HG03342 (cell line): Measurements from ENCODE around the gene IL10RA.
"Not testable (repeated sequence)": the region's sequence is repeated elsewhere in the genome, so short reads cannot be mapped to it uniquely, and the experiment has no call there.

ENCODE experiments used
- ATAC-seq: cut with Tn5 transposase; IDR thresholded peaks from one replicate; pipeline ENCODE4 v1.9.1; 2021; ENCODE audit warnings: mild to moderate bottlenecking, moderate library complexity; ENCODE audit not compliant: unreplicated experiment

The IL10RA gene

DNA sequence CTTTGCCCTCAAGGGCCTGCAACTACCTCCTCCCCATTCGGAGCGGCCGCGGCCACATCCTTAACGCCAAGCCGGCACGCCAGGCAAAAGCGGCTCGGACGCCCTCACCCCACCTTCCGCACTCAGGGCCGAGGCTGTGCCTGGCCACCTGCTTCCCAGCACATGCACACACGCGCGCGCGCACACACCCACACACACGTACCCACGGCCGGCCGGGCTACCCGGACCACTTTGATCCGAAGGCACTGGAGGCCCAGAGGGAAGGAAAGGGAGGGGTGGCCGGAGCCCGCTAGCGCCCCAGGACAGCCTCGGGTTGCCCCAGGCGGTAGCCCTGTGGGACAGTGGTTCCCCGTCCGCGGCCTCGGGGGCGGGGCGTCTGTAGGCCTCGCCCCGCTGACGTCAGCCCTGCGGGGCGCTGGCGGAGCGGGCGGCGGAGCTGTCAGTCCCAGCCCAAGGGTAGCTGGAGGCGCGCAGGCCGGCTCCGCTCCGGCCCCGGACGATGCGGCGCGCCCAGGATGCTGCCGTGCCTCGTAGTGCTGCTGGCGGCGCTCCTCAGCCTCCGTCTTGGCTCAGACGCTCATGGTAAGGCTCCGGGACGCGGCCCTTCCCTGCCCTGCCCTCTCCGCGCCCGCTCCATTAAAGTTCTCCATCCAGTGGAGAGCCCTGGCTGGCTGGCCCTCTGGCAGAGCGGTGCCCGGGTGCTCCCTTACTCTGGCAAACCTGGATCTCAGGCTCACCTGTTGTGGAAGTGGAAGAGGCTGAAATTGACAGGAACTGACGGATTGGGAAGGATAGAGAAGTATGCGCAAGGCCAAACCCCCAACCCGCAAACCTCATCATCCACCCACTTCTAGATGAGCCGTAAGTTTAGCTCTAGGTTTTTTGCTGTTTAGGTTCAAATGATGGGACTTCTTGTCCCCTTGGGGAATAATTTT lies at the start of gene IL10RA:
IL10RA (plus strand) TSS at position 442 of the 935 bp plus-strand sequence; CDS start at position 516, 74 bp downstream.
- ATAC-seq = peak; percentile 87

DNA sequence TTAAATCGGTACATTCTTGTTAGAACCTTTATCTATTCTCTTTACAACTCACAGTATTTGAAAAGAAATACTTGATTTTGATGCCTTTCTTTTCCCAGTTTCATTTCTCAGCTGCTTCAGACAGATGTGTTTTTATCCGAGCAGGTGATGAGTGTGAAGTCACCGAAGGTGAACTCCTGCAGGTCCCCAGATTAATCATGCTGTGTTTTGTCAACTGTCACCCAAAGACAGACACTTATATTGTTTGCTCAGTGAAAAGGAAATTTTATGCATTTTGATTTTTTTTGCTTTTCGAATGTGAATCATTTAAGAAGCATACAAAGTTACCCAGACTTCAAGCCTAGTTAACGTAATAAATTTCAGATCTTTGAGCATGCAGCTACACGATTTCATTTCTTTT lies 49.2 kb upstream of the IL10RA start:
- no peak for ATAC-seq

DNA sequence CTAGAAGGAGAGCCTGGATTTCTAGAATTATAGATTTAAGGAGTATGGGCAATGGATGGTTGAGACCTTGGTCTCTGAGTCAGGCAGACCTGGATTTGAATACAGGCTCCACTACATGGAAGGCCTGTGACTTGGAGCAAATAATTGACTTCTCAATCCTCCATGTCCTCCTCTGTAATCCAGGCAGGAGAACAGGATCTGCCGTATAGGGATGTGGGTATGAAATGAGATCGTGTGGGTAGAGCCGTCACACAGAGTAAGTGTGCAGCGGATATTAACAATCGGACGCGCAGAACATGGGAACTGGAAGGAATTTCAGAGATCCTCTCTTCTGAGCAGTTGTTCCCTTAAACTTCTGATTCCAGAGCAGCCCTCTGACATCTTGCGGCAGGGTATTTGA lies 45.5 kb upstream of the IL10RA start:
- ATAC-seq = no peak

DNA sequence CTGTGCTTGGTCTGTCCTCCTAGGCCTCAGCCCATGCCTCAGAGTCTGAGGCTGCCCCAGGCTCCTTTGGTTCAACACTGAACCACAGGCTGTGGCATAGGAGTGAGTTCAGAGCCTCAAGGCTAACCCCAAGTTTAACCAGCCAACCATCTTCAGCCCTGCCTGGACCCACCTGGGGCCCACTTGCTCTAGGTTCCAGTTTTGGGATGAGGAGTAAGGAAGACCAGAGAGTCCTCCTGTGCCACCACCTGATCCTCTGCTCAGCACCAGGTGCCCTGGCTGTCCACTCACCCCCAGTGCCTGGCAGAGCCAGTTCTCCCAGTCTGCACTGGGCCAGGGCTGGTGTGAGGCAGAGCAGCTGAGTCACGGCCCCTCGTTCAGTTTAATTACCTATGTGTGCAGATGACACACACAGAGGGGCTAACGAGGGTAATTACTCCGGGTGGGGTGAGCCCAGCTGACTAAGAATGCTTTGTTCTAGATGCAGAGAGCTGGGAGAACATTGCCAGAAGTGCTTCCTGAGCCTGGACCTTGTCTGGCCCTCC lies 45.0 kb upstream of the IL10RA start:
- ATAC-seq = no peak

DNA sequence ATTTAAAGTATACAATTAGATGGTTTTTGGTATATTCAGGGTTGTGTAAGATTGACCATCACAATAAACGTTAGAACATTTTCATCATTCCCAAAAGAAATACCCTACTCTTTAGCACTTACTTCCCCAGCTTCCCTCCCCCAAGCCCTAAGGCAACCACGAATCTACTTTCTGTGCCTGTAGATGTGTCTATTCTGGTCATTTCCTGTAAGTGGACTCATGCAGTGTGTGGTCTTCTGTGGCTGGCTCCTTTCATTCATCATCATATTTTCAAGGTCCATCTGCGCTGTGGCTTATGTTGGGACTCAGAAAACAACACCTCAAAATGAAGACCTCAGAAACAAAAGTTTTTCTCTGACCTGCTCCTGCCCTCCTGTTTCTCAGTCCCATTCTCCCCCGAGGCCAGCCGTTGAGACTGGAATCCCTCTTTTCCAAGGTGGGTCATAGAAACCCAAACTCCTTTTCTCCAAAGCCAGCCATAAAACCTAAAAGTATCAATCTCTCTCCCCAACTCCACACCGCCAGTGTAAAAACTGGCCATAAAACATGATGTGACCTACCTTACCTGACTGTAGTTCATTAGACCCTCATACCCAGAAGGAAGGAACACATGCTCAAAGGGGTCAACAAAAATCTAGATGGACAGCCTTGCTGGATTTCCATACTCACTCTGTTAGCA lies 44.1 kb upstream of the IL10RA start:
- no peak for ATAC-seq

DNA sequence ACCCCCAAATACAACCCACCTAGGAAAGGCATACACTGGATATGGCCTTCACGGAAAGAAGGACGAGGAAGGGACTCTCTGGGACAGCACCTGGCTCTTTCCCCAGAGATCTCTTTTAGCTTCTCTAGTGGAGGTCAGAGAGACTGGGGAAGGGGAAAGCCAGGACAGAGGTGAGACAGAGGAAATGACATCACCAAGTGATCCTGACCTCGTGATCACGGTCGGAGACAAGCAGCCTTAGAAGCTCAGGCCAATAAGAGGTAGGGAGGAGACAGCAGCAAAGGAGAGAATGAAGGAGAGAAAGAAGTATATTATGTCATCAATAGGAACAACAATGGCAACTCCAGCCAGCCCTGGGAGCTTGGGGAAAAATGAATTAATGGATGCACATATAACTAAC lies 41.6 kb upstream of the IL10RA start:
- ATAC-seq = no peak

DNA sequence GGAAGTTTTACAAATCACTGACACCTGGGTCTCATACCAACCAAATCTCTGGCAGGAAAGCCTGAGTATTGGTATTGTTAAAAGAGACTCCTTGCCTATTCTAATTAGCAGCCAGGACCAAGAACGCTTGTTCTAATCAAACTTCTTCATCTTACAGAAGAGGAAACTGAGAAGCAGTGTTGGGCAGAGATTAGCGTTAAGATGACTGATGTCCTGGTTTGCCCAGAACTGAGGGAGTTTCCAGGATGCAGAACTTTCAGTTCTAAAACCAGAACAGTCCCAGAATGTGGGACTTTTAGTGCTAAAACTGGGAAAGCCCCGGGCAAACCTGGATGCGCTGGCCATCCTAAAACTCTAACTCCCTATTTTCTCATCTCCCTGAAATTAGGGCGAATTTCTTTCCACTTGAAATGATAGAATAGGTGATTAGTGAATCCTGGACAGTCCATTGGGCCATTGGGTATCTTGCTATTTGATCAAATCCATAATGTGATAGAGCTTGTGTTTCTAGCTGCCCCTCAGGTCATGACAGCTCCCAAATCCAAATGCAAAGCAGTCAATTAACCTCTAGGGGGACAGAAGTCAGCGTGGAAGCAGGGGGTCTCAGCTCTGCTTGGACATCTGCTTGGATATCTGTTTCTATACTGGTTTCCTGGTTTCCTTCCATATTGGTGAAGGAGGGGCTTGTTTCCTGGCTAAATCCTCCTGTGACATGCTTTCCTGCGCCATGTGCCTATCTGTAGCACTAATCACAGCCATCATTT lies 41.0 kb upstream of the IL10RA start:
- ATAC-seq = no peak

DNA sequence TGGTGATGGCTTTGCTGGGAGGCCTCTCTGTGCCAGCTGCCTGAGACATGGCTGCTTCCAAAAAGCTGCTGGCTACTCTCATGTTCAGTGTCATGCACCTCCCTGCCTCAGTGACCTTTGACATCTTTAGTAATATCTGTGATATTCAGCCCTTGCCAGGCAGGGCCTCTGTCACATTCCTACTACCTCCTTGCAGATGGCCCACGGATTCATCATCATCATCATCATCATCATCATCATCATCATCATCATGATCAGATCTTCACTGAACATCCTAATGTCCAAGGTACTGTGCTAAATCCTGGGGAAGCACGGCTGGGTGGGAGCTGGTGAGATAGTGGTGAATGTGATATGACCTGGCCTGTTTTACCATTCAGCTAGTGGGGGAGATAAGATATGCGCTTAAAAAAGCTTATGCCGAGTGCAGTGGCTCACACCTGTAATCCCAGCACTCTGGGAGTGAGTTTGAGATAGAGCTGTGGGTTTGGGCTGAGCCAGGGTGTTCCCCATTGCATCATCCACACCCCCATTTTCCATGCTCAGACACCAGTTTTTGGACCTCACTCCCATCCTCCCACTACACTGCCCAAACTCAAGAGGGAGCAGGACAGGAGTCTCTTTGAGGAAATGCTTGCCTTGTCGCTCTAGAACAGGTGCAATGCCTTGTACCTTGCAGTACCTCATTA lies 39.9 kb upstream of the IL10RA start:
- no peak for ATAC-seq

DNA sequence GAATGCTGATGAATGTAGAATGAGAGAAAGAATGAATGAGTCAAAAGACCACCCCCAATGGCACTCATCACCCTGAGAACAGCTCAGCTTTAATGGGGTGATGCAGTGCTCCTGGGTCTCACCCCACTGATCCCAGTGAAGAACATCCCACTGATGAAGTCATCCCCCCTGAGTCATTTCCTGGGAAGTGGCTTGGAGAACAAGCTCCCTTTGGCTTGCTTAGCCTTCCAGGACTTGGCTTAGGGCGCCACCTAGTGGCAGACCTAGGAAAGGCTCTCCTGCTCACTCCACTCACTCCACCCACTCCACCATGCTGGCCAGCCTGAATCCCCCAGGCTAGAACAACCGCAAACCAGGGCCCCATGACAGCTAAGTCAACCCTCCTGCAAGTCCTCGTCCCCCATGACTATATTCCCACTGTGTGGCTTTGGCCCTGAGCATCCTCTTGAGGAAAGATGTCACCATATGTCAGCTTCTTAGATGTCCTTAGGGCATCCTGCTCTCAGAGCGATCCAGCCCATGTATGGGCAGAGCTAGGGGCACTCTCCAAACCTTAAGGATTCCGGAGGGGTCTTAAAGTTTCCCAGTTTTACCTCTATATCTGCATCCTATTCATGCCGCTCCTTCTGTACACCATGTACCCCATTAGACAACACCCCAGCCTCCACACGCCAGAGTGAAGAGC lies 39.2 kb upstream of the IL10RA start:
- ATAC-seq = peak; percentile 42

DNA sequence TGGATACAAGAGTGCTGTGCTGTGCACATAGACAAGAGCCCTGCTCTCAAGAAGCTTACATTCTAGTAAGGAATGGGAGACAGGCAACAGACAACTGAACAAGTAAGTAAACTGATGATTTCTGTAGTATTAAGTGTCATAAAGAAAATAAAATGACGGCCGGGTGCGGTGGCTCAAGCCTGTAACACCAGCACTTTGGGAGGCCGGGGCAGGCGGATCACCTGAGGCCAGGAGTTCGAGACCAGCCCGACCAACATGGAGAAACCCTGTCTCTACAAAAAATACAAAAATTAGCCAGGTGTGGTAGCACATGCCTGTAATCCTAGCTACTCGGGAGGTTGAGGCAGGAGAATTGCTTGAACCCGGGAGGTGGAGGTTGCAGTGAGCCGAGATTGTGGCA lies 38.4 kb upstream of the IL10RA start:
- not testable (repeated sequence) for ATAC-seq

DNA sequence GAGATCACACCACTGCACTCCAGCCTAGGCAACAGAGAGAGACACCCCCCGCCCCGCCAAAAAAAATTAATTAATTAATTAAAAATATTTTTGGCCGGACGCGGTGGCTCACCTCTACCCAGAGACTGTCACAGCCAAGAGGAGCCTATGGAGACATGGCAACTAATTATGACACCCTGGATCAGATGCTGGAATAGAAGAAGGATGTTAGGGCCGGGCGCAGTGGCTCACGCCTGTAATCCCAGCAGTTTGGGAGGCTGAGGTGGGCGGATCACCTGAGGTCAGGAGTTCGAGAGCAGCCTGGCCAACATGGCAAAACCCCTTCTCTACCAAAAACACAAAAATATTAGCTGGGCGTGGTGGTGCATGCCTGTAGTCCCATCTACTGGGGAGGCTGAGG lies 37.7 kb upstream of the IL10RA start:
- not testable (repeated sequence) for ATAC-seq

DNA sequence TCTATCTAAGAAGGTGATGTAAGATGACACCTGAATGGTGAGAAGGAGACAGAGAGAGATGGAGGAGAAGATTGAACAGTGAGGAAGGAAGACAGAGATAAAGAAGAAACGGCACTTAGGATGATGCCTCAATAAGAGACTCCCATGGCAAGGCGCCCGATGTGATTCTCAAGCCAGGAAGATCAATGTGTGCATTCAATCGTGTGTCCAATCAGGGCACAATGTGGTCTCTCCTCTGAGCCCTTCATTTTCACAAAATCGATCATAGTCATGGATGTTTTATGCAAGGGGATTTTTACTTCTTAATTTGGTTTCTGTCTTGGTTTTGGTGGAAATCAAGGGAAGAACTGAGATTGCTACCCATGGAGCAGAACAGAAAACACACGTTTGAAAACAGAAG lies 37.1 kb upstream of the IL10RA start:
- ATAC-seq = no peak

DNA sequence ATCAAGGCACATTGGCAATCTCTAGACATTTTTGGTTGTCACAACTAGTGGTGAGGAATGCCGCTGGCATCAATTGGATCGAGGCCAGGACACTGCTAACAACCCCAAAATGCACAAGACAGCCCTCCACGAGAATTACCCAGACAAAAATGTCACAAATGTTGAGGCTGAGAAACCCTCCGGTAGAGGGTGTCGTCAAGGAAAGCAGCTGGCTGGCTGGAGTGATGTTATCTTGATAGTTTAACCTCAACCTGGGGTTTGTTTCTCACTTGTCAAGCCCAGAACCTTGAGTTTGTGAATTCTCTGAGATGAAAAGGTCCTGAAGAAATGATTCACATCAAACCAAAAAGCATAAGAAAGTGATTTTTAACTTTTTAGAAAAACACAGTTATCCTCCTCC lies 35.9 kb upstream of the IL10RA start:
- ATAC-seq = no peak

DNA sequence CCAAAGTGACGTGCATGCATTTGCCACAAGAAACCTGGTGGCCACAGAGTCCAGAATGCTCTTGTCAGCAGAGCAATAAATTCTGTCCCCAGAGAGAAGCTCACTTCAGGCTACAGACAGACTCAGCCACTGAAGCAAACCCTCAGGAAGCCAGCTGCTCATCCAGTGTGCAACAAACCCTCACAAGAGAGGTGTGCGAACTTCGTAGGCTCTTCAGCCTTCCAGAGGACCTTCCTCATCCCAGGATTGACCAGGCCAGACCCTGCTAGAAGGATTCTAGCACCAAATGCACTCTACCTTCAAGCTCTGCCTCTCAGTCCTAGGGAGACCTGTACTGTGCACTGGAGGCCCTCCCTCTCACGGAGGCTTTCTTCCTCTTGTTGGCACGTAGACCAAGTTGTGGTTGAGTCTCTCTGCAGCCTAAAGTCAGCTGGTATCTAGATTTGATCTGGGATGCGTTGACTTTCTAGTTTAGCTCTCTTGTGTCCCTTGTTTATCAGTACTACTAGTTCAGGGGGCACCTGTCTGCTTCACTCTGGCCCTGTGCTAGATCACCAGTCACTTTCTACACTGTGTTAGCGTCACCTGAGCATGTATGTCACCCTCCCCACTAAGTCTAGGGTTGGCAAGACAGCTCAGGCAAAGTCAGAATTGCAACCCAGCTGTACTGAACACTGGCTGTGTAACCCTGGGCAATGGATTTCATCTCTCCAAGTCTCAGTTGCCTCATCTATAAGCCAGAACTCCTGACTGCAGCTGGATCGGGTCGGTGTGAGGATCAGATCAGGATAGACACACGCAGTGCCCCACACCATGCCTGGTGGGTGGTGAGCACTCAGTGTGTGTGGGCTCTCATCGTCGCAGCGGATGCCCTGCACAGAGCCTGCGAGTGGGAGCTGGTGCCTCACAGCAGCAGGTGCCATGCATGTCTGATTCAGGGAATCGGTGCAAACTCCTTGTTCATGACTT lies 34.9 kb upstream of the IL10RA start:
- ATAC-seq = no peak

DNA sequence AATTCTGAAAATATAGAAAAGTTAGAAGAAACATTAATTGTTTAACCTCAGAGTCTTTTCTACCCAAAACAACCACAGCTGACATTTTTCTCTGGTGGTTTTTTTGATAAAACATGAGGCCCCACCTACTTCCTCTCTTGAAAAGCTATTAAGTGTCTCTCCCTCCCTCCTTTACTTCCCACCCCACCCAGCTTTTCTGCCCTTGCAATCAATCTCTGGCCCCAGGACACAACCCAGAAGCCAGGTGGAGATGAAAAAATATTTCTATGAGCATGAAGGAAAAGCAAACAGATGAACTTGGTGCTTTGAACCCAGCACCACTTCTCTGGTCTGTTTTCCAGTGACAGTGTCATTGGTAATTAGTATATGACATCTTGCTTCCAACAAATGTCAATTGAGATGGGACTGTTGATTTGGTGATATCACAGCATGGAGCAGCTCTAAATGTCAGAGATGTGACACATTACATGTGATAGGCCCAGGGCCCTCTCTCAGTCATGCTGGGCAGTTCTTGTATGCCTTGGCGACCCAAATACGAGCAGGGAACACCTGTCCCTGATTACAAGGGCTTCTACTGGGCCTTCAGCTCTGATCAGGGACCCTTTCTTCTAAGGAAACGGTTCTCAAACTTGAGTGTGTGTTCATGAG lies 33.0 kb upstream of the IL10RA start:
- no peak for ATAC-seq

DNA sequence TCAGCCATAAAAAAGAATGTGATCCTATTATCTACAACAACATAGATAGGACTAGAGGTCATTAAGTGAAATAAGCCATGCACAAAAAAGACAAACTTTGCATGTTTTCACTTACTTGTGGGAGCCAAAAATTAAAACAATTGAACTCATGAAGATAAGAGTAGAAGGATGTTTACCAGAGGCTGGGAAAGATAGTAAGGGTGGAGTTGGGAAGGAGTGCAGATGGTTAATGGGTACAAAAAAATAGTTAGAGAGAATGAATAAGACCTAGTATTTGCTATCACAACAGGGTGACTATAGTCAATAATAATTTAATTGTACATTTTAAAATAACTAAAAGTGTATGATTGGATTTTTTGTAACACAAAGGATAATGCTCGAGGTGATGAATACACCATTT lies 27.2 kb upstream of the IL10RA start:
- no peak for ATAC-seq

DNA sequence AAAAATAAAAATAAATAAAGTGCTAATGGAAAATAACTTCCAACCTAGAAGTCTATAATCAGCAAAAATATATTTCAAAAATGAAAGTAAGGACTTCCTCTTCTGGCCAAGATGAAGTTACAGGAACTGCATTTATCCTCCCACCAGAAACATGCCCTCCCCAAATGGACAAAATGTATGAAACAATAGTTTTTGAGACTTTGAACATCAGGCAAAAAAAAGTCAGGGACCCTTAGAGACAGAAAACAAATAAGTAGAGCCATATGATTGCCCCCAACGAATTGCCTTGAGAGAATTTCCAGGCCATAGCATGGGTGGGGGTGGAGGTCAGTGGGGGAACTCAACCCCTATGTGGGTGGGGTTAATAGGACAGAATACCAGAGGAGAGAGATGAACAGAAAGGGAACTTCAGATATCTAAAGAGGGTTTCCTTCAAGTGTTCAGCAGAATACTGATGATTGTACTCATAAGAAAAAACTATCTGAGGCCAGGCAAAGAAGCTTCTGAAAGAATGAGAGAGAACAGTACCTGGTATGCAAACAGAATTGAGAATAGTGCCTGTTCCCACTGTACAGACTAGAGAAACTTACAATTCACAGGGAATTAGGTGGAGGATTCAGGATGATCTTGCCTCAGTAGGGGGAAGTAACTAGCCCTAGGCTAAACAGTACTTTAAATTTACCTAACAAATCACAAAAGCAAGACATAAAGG lies 26.6 kb upstream of the IL10RA start:
- ATAC-seq = no peak

DNA sequence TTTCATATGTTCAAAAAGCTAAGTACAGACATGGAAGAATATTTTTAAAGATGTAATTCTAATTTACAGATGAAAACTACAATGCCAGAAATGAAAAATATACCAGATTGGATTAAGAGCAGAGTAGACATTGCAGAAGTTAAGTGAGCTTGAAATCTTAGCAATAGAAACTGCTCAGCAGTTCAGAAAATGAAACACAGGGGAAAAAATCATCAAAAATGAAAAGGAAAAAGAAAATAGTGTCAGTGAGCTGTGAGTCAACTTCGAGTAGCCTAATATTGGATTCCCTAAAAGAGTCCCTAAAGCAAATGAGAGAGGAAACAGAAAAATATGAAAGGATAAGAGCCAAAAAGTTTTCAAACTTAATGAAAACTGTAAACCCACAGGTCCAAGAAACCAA lies 25.8 kb upstream of the IL10RA start:
- no peak for ATAC-seq
